Adrenal gland (tissue), 5 donors: ENCODE data around the gene CCDC102A.

Experiments used
- CTCF ChIP-seq, 6 experiments: fragments of 450-650 bp in 4 of 6; fragments of 200-600 bp in 2 of 6; sonication (generic) in 1 of 6; IDR thresholded peaks; 1 replicate in 5 of 6; 2 replicates in 1 of 6; pipeline versions ENCODE4 v1.5.1 to v1.8.0; 2016 to 2021; ENCODE audit warnings: antibody characterized with exemption in 6 of 6, mild to moderate bottlenecking in 2 of 6, moderate library complexity in 1 of 6
- POLR2A ChIP-seq, 2 donors: fragments of 450-650 bp; IDR thresholded peaks; one replicate each; pipeline ENCODE4 v1.6.1; 2017; ENCODE audit warnings: antibody characterized with exemption in 2 of 2, mild to moderate bottlenecking in 2 of 2, moderate library complexity in 1 of 2
- donor health status: DM: no; HTN: no; CAD: no.

- TF ChIP-seq POLR2A (IDR thresholded peaks at IDR 0.05) (no peak), CTCF (IDR thresholded peaks at IDR 0.05) (no peak)
Measured at GRCh38 chr16:57469046-57469445, 67.3 kb downstream of the CCDC102A start.
